ENCODE measurements around the gene LRRC4. TPM values are rescaled to one million over a fixed set of nuclear protein-coding genes. Genes with fewer than 3 reads are reported as not detected.
A peak's percentile ranks its signal among the peaks of the same experiment; 100 is the strongest.

The LRRC4 gene
- polyA plus RNA-seq, 1 of the 3 experiments (the other 2 are of a cell fraction), result 0.44 TPM

GRCh38 chr7:128076796-128077271, 45.6 kb upstream of the LRRC4 start:
- peak; percentile 71 for DNase-seq
- Histone ChIP-seq H4K20me1 (ENCODE audit: insufficient read depth) (no peaks in the 10 kb centered on the region), H3K36me3 (replicated peaks in 1 of 2; ENCODE audit: control insufficient read depth in 1 of 2, insufficient read depth in 2 of 2, low read length in 1 of 2) (peaks cover 5 to 63% of the 10 kb centered on the region in 2 experiments), H3K4me1 (ENCODE audit: control insufficient read depth in 1 of 2, insufficient read depth in 2 of 2, low read depth in 1 of 2, low read length in 1 of 2) (peaks cover 0 to 60% of the 10 kb centered on the region in 2 experiments; a peak in 2 of 4 replicates), H3K27me3 (ENCODE audit: insufficient read depth) (no peaks in the 10 kb centered on the region), H3F3A (replicated peaks; ENCODE audit: insufficient read depth) (no peaks in the 10 kb centered on the region), H3K9me2 (no peaks in the 10 kb centered on the region), H2AFZ (ENCODE audit: low read depth) (no peak overlapping the region), H3K9ac (no peak overlapping the region), H3K9me3 (no peaks in the 10 kb centered on the region), H3K27ac (ENCODE audit: low read depth in 2 of 2, low read length in 1 of 2) (peak overlapping the region in 1 of 2 experiments; percentile 62; a peak in 2 of 4 replicates), H3K4me3 (ENCODE audit: low read depth in 2 of 2, low read length in 1 of 2) (no peak overlapping the region), H3K79me2 (ENCODE audit: insufficient read depth) (no peaks in the 10 kb centered on the region), H3K4me2 (no peak overlapping the region)
- ChIA-PET CTCF (interaction anchor here (0.6 to 5.6 kb wide), 13 partner anchors 10 to 368 kb away, joined by 3 to 33 read pairs (median 4); partner anchors contain the start of gene LRRC4), POLR2A (interaction anchor here (1.1 to 2.2 kb wide), 2 partner anchors 8 to 21 kb away, joined by 4 to 11 read pairs; no protein-coding TSS in a partner anchor)
- 71% methylated on average over 6 of the region's 7 CpGs for WGBS (ENCODE audit: low lambda C conversion rate)
- TF ChIP-seq USF1 (IDR thresholded peaks at IDR 0.05; ENCODE audit: borderline replicate concordance, low read depth) (no peak), MEF2A (IDR thresholded peaks at IDR 0.05; ENCODE audit: borderline replicate concordance, low read depth) (no peak), ZBTB33 (IDR thresholded peaks at IDR 0.05; ENCODE audit: borderline replicate concordance, low read depth) (no peak), CHD2 (IDR thresholded peaks at IDR 0.05; ENCODE audit: low read length, partially characterized antibody) (peak; percentile 49), SIN3A (IDR thresholded peaks at IDR 0.05; ENCODE audit: borderline replicate concordance, low read depth, low read length) (no peak), JUND (IDR thresholded peaks at IDR 0.05) (no peak), POLR2AphosphoS5 (IDR thresholded peaks at IDR 0.05; ENCODE audit: low read depth, low read length) (no peak), EP300 (IDR thresholded peaks at IDR 0.05; ENCODE audit: borderline replicate concordance in 1 of 2, low read depth in 1 of 2, low read length in 1 of 2) (peak in 1 of 2 experiments; percentile 31; a peak in 1 of 4 replicates), PBX3 (IDR thresholded peaks at IDR 0.05) (no peak), TCF12 (IDR thresholded peaks at IDR 0.05) (no peak), REST (IDR thresholded peaks at IDR 0.05; ENCODE audit: low read depth, low read length) (no peak), EZH2phosphoT487 (IDR thresholded peaks at IDR 0.05; ENCODE audit: borderline replicate concordance, low read depth) (no peak), MXI1 (IDR thresholded peaks at IDR 0.05; ENCODE audit: low read depth, low read length) (peak; percentile 65; the same call in 1 of the 2 replicates), CTCF (IDR thresholded peaks at IDR 0.05) (no peak), MAX (IDR thresholded peaks at IDR 0.05; ENCODE audit: low read depth) (no peak), TEAD4 (IDR thresholded peaks at IDR 0.05; ENCODE audit: borderline replicate concordance, insufficient read depth) (no peak), SMC3 (IDR thresholded peaks at IDR 0.05; ENCODE audit: low read depth, low read length) (no peak), FOXJ3 (CRISPR knock-in tag; IDR thresholded peaks at IDR 0.05) (peak; percentile 60; the same call in 1 of the 2 replicates), GATA2 (CRISPR knock-in tag; IDR thresholded peaks at IDR 0.05) (no peak), RXRA (IDR thresholded peaks at IDR 0.05; ENCODE audit: borderline replicate concordance, low read depth) (no peak), GABPA (IDR thresholded peaks at IDR 0.05; ENCODE audit: low read depth) (no peak), IRF3 (IDR thresholded peaks at IDR 0.05; ENCODE audit: low read depth, low read length) (no peak), YY1 (IDR thresholded peaks at IDR 0.05; ENCODE audit: low read depth) (no peak)
